HEK293 (cell line): Measurements from ENCODE around the gene CDC20.

ENCODE experiments used
- CTCF ChIA-PET: fragments of 350-600 bp; formaldehyde crosslinking; extraction: SDS; loops from one replicate; lab custom pipeline; 2021; ENCODE audit warnings: antibody characterized with exemption; lab: Yijun Ruan, JAX
- POLR2A ChIA-PET: fragments of 300-600 bp; formaldehyde crosslinking; extraction: SDS; loops from one replicate; lab custom pipeline; 2020; ENCODE audit warnings: antibody characterized with exemption, inconsistent platforms; lab: Yijun Ruan, JAX
- H3K27ac ChIP-seq: fragments of 200-500 bp; sonication (Bioruptor generic); 2 replicates; pipeline ENCODE4 v1.5.1; 2014; ENCODE audit warnings: low read depth, low read length, control low read depth, inconsistent platforms; ENCODE audit errors: extremely low read depth
- H3K36me3 ChIP-seq, 2 experiments: fragments of 200-500 bp in 1 of 2; sonication (Bioruptor generic) in 1 of 2; 1 replicate in 1 of 2; 2 replicates in 1 of 2; pipeline ENCODE4 v1.5.1; 2014 to 2017; ENCODE audit warnings: inconsistent platforms in 2 of 2, low read length in 2 of 2; ENCODE audit not compliant: control insufficient read depth in 2 of 2, insufficient read depth in 1 of 2
- H3K4me1 ChIP-seq: fragments of 200-500 bp; sonication (Bioruptor generic); 2 replicates; pipeline ENCODE4 v1.5.1; 2014; ENCODE audit warnings: mild to moderate bottlenecking, low read length, inconsistent platforms; ENCODE audit not compliant: control insufficient read depth, insufficient read depth
- H3K4me3 ChIP-seq: 2 replicates; pipeline ENCODE4 v1.5.1; 2011; ENCODE audit warnings: low read depth, mild to moderate bottlenecking, control low read depth, low read length, moderate library complexity
- H3K9me3 ChIP-seq: fragments of 200-500 bp; sonication (Bioruptor generic); 2 replicates; pipeline ENCODE4 v1.5.1; 2014; ENCODE audit warnings: low read depth, low read length, inconsistent platforms; ENCODE audit not compliant: control insufficient read depth, insufficient read depth
- CTCF ChIP-seq: fragments of 450-650 bp; formaldehyde crosslinking; IDR thresholded peaks from 2 replicates; pipeline ENCODE4 v1.5.1; 2016; ENCODE audit warnings: missing biosample characterization, missing genetic modification characterization
- KLF8 ChIP-seq: fragments of 450-650 bp; formaldehyde crosslinking; IDR thresholded peaks from 2 replicates; pipeline ENCODE4 v1.5.1; 2016; ENCODE audit warnings: missing biosample characterization, missing genetic modification characterization
- OVOL3 ChIP-seq: fragments of 450-650 bp; formaldehyde crosslinking; IDR thresholded peaks from 2 replicates; pipeline ENCODE4 v1.5.1; 2016; ENCODE audit warnings: missing biosample characterization, missing genetic modification characterization
- PRDM1 ChIP-seq: fragments of 450-650 bp; formaldehyde crosslinking; IDR thresholded peaks from 2 replicates; pipeline ENCODE4; 2016; ENCODE audit warnings: missing biosample characterization, missing genetic modification characterization
- ZBTB10 ChIP-seq: fragments of 450-650 bp; formaldehyde crosslinking; IDR thresholded peaks from 2 replicates; pipeline ENCODE4 v1.5.1; 2016; ENCODE audit warnings: missing biosample characterization, missing genetic modification characterization
- ZFP37 ChIP-seq: fragments of 450-650 bp; formaldehyde crosslinking; IDR thresholded peaks from 2 replicates; pipeline ENCODE4 v1.5.1; 2016; ENCODE audit warnings: missing biosample characterization, missing genetic modification characterization
- ZNF10 ChIP-seq: fragments of 450-650 bp; formaldehyde crosslinking; IDR thresholded peaks from 2 replicates; pipeline ENCODE4 v1.5.1; 2017; ENCODE audit warnings: missing biosample characterization, missing genetic modification characterization
- ZNF324 ChIP-seq: fragments of 450-650 bp; formaldehyde crosslinking; IDR thresholded peaks from 2 replicates; pipeline ENCODE4 v1.5.1; 2016; ENCODE audit warnings: missing biosample characterization, missing genetic modification characterization
- ZNF48 ChIP-seq: fragments of 450-650 bp; formaldehyde crosslinking; IDR thresholded peaks from 2 replicates; pipeline ENCODE4 v1.5.1; 2016; ENCODE audit warnings: missing biosample characterization, missing genetic modification characterization
- ZNF571 ChIP-seq: fragments of 450-650 bp; formaldehyde crosslinking; IDR thresholded peaks from 2 replicates; pipeline ENCODE4 v1.5.0; 2017; ENCODE audit warnings: missing biosample characterization, missing genetic modification characterization
- ZNF660 ChIP-seq: fragments of 450-650 bp; IDR thresholded peaks from 2 replicates; pipeline ENCODE4 v1.5.1; 2018; ENCODE audit warnings: missing biosample characterization, mild to moderate bottlenecking, missing genetic modification characterization
- ZNF707 ChIP-seq: fragments of 450-650 bp; formaldehyde crosslinking; IDR thresholded peaks from 2 replicates; pipeline ENCODE4 v1.5.1; 2016; ENCODE audit warnings: missing biosample characterization, missing genetic modification characterization
- TF ChIP-seq, protein P1 (sequence below): fragments of 450-650 bp; formaldehyde crosslinking; IDR thresholded peaks from 2 replicates; pipeline ENCODE4 v1.5.1; 2017; ENCODE audit warnings: missing biosample characterization, mild to moderate bottlenecking, missing genetic modification characterization, moderate library complexity

The CDC20 gene

GRCh38 chr1:43351421-43352350, 7.1 kb upstream of the CDC20 start:
- no peaks in the 10 kb centered on the region for H3K36me3 ChIP-seq
- H3K9me3 ChIP-seq = no peaks in the 10 kb centered on the region
- CTCF ChIA-PET = no interaction called here
- TF ChIP-seq ZNF48 (no peak), ZNF10 (tag by site-specific recombination) (no peak)
- H3K4me3 ChIP-seq = no peak overlapping the region
- 0 out of 2 replicates have a peak, but pooled peaks cover 3% of the 10 kb centered on the region for H3K4me1 ChIP-seq
- POLR2A ChIA-PET = interaction anchor here (0.8 to 2.3 kb wide), 2 partner anchors 7 to 16 kb away, joined by 3 to 5 read pairs; partner anchors contain the start of genes CDC20 and ELOVL1
- no peak overlapping the region for H3K27ac ChIP-seq

DNA sequence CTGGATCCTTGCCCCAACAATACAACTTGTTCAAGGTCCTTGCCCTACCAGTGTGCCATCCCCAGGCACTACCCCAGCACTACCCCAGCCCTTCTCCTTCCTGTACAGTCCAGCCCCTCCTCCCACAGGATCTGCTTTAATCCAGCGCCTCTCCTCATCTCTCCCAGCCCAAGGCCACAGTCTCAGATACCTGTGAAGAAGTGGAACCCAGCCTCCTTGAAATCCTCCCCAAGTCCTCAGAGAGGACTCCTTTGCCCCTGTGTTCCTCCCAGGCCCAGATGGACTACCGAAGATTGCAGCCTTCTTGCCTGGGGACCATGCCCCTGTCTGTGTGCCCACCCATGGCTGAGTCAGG, 6.5 kb upstream of the CDC20 start:
- ChIA-PET POLR2A (no interaction called here), CTCF (no interaction called here)
- Histone ChIP-seq H3K36me3 (no peaks in the 10 kb centered on the region), H3K4me1 (0 out of 2 replicates have a peak, but pooled peaks cover 3% of the 10 kb centered on the region), H3K9me3 (no peaks in the 10 kb centered on the region), H3K4me3 (no peak overlapping the region), H3K27ac (no peak overlapping the region)
- no peak for TF ChIP-seq ZNF324 (tag by site-specific recombination)

GRCh38 chr1:43352881-43353280, 5.9 kb upstream of the CDC20 start:
- no peak overlapping the region for H3K27ac ChIP-seq
- H3K9me3 ChIP-seq = no peaks in the 10 kb centered on the region
- H3K4me3 ChIP-seq = no peak overlapping the region
- H3K36me3 ChIP-seq = no peaks in the 10 kb centered on the region
- POLR2A ChIA-PET = no interaction called here
- CTCF ChIA-PET = no interaction called here
- 0 out of 2 replicates have a peak, but pooled peaks cover 3% of the 10 kb centered on the region for H3K4me1 ChIP-seq
- TF ChIP-seq ZNF571 (tag by site-specific recombination) = no peak
- peak; percentile 39; the same call in 1 of the 2 replicates for TF ChIP-seq PRDM1
- no peak for TF ChIP-seq OVOL3 (tag by site-specific recombination)

DNA sequence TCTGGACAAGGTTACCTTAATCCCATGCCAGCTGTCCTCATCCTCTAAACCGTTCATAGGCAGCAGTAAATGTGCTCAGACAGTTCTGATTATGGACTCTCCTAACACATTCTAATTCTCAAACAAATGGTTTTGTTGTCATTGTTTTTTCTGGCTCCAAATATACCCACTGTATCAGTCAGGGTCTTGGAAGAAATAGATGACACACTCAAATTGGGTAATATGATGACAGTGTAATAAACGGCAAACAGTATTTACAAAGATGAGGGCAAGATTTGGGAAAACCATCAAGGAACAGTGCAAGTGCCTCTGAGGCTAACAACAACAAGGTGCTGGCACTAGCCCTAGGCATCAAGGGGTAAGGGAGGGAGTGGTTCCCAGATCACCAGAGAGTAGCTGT, 4.3 kb upstream of the CDC20 start:
- Histone ChIP-seq H3K27ac (no peak overlapping the region), H3K4me3 (no peak overlapping the region), H3K9me3 (no peaks in the 10 kb centered on the region), H3K36me3 (peaks cover 0 to 4% of the 10 kb centered on the region in 2 experiments; a peak in 1 of 3 replicates)
- TF ChIP-seq CTCF (tag by site-specific recombination) (no peak), ZNF707 (tag by site-specific recombination) (no peak)
- TF ChIP-seq, all 188 proteins: peak for 0
- CTCF ChIA-PET = no interaction called here
- H3K4me1 ChIP-seq = 0 out of 2 replicates have a peak, but pooled peaks cover 3% of the 10 kb centered on the region
- POLR2A ChIA-PET = interaction anchor here (1.1 kb wide), 1 partner anchor 9 kb away, joined by 5 read pairs; no protein-coding TSS in a partner anchor

- Histone ChIP-seq H3K36me3 (peaks cover 0 to 9% of the 10 kb centered on the region in 2 experiments; a peak in 1 of 3 replicates), H3K4me1 (0 out of 2 replicates have a peak, but pooled peaks cover under 1% of the 10 kb centered on the region), H3K27ac (no peak overlapping the region), H3K4me3 (no peak overlapping the region), H3K9me3 (no peaks in the 10 kb centered on the region)
- ChIA-PET POLR2A (interaction anchor here (0.6 to 1.1 kb wide), 2 partner anchors 8 to 295 kb away, joined by 5 to 6 read pairs; partner anchors contain the start of gene KDM4A), CTCF (no interaction called here)
- TF ChIP-seq ZNF660 (tag by site-specific recombination) = no peak
- no peak for TF ChIP-seq KLF8
- TF ChIP-seq, protein P1, sequence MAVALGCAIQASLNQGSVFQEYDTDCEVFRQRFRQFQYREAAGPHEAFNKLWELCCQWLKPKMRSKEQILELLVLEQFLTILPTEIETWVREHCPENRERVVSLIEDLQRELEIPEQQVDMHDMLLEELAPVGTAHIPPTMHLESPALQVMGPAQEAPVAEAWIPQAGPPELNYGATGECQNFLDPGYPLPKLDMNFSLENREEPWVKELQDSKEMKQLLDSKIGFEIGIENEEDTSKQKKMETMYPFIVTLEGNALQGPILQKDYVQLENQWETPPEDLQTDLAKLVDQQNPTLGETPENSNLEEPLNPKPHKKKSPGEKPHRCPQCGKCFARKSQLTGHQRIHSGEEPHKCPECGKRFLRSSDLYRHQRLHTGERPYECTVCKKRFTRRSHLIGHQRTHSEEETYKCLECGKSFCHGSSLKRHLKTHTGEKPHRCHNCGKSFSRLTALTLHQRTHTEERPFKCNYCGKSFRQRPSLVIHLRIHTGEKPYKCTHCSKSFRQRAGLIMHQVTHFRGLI (tag by site-specific recombination) = no peak
- no peak for TF ChIP-seq ZBTB10
- no peak for TF ChIP-seq ZFP37
These were observed 3.8 kb upstream of the CDC20 start for GRCh38 chr1:43354936-43355335.
